Lung (tissue), 12 donors: Measurements from ENCODE around the gene SENP3. TPM values are rescaled to one million over a fixed set of nuclear protein-coding genes. Genes with fewer than 3 reads are reported as not detected.

Experiments used
- ATAC-seq: fragments of 200-7000 bp; cut with Tn5 transposase; one replicate; pipeline ENCODE4 v1.9.1; 2020; ENCODE audit warnings: moderate number of reproducible peaks; ENCODE audit not compliant: insufficient read depth, low FRiP score
- DNase-seq, 3 donors: peaks; one replicate each; pipeline ENCODE4 v3.0.0-alpha.2; 2013 to 2017
- H3K27ac ChIP-seq, 2 donors: one replicate each; pipeline ENCODE4 v1.5.1; 2013; ENCODE audit warnings: mild to moderate bottlenecking in 2 of 2, moderate library complexity in 2 of 2, control low read depth in 1 of 2, inconsistent platforms in 1 of 2, low read depth in 1 of 2, low read length in 1 of 2
- H3K27me3 ChIP-seq, 3 donors: one replicate each; pipeline ENCODE4 v1.5.1; 2013; ENCODE audit warnings: low read length in 2 of 3; ENCODE audit not compliant: control insufficient read depth in 3 of 3, insufficient read depth in 3 of 3
- H3K36me3 ChIP-seq, 4 donors: one replicate each; pipeline ENCODE4 v1.5.1; 2013; ENCODE audit warnings: low read length in 4 of 4, mild to moderate bottlenecking in 1 of 4, moderate library complexity in 1 of 4; ENCODE audit not compliant: control insufficient read depth in 4 of 4, insufficient read depth in 4 of 4
- H3K4me1 ChIP-seq, 5 donors: one replicate each; pipeline ENCODE4 v1.5.1; 2013; ENCODE audit warnings: low read length in 5 of 5, mild to moderate bottlenecking in 2 of 5, moderate library complexity in 1 of 5; ENCODE audit not compliant: control insufficient read depth in 5 of 5, insufficient read depth in 5 of 5
- H3K4me3 ChIP-seq: one replicate; pipeline ENCODE4 v1.5.1; 2013; ENCODE audit warnings: mild to moderate bottlenecking, control low read depth, moderate library complexity
- H3K9ac ChIP-seq, 2 donors: one replicate each; pipeline ENCODE4 v1.5.1; 2013; ENCODE audit warnings: low read length in 2 of 2, control low read depth in 1 of 2; ENCODE audit not compliant: insufficient read depth in 1 of 2
- H3K9me3 ChIP-seq, 4 donors: one replicate each; pipeline ENCODE4 v1.5.1; 2013; ENCODE audit warnings: low read length in 3 of 4, mild to moderate bottlenecking in 1 of 4, moderate library complexity in 1 of 4; ENCODE audit not compliant: control insufficient read depth in 4 of 4, insufficient read depth in 3 of 4
- WGBS, 2 donors: extraction: QIAGEN DNeasy Blood & Tissue Kit; methylation state at CpG; one replicate each; pipeline ENCODE4 v1.1.7; 2013; 5-methylcytosine and 5-hydroxymethylcytosine counted together
- polyA plus RNA-seq, 2 donors: library from polyadenylated mRNA; stranded (reverse); fragments of 200-250 nt; gene quantifications; one replicate each; pipeline ENCODE4 v1.2.1, GENCODE V29; 2013
- total RNA-seq, 2 donors: library from RNA; depleted of rRNA in 1 of 2; stranded (reverse); fragments of >200 nt in 1 of 2; gene quantifications; one replicate each; pipeline ENCODE4 v1.2.1, GENCODE V29; 2014 to 2021
- TF ChIP-seq, protein P1 (sequence below): IDR thresholded peaks from 2 replicates; pipeline ENCODE4 v1.5.1; 2012; ENCODE audit warnings: mild to moderate bottlenecking; ENCODE audit errors: control extremely low read depth, extremely low read depth
- donor health status: control.
- donor health status: control.
- donor health status: Bipolar disorder and iron deficiency.
- donor health status: healthy.
- donor health status: DM: yes; HTN: yes; CAD: no.

Gene SENP3
- total and polyA plus RNA-seq, 4 donors, result 34.0 to 54.4 (median 48.6) TPM

DNA sequence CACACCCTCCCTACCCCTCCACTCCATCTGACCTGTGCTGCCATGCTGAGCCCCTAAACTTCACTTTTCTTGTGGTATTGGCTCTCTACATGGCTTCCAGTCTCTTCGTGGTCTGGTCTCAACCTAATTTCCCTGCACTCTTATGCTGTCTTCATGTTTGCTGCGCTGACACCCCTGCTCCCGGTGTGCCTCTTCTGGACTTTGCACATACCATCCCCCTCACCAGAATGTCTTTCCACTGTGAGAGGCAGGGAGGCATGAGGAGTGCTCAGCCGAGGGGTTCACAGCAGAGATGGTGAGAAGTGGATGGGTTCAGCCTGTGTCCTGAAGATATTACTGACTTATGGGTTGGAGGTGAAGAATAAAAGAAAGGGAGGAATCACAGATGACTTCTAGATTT, 10.3 kb upstream of the SENP3 start:
- no peak overlapping the region for H3K27ac ChIP-seq
- no peak for ATAC-seq
- H3K36me3 ChIP-seq, result peaks cover 0 to 6% (median under 1%) of the 10 kb centered on the region in 4 donors
- no peak overlapping the region for H3K4me3 ChIP-seq
- no peaks in the 10 kb centered on the region for H3K9me3 ChIP-seq
- no peak overlapping the region for H3K9ac ChIP-seq
- no peaks in the 10 kb centered on the region for H3K27me3 ChIP-seq
- 82 to 87% methylated on average over 4 of the region's 4 CpGs for WGBS, 2 donors
- peaks cover 0 to 10% (median 4%) of the 10 kb centered on the region in 5 donors for H3K4me1 ChIP-seq
- DNase-seq, result no peak
- TF ChIP-seq, protein P1, sequence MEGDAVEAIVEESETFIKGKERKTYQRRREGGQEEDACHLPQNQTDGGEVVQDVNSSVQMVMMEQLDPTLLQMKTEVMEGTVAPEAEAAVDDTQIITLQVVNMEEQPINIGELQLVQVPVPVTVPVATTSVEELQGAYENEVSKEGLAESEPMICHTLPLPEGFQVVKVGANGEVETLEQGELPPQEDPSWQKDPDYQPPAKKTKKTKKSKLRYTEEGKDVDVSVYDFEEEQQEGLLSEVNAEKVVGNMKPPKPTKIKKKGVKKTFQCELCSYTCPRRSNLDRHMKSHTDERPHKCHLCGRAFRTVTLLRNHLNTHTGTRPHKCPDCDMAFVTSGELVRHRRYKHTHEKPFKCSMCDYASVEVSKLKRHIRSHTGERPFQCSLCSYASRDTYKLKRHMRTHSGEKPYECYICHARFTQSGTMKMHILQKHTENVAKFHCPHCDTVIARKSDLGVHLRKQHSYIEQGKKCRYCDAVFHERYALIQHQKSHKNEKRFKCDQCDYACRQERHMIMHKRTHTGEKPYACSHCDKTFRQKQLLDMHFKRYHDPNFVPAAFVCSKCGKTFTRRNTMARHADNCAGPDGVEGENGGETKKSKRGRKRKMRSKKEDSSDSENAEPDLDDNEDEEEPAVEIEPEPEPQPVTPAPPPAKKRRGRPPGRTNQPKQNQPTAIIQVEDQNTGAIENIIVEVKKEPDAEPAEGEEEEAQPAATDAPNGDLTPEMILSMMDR, result no peak

GRCh38 chr17:7552621-7553051, 9.1 kb upstream of the SENP3 start:
- TF ChIP-seq, protein P1, result no peak
- WGBS, 2 donors, result 32 to 57% methylated on average over 6 of the region's 6 CpGs
- Histone ChIP-seq H3K36me3 (peaks cover 0 to 6% (median 2%) of the 10 kb centered on the region in 4 donors), H3K4me3 (no peak overlapping the region), H3K4me1 (peaks cover 0 to 18% (median 4%) of the 10 kb centered on the region in 5 donors), H3K27me3 (no peaks in the 10 kb centered on the region), H3K9ac (no peak overlapping the region), H3K27ac (no peak overlapping the region), H3K9me3 (no peaks in the 10 kb centered on the region)
- no peak for ATAC-seq
- peak in 1 of 3 donors; percentile 15 for DNase-seq

DNA sequence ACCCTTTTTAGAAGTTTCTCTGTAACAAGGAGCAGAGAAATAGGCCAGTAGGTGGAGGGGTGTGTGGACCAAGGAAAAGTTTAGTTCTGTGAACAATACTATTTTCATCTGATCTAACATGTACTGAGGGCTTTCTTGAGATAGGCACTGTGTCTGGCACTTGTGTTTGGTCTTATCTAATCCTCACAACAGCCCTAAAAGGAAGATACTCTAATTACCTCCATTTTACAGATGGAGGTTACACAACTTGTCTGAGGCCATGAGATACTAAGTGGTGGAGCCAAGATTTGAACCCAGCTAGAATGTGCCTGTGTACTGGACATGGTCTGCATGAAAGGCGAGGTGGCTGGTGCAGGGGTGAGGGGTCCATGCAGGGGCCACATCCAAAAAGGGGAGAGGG, 8.4 kb upstream of the SENP3 start:
- Histone ChIP-seq H3K9ac (no peak overlapping the region), H3K4me1 (peaks cover 0 to 21% (median 9%) of the 10 kb centered on the region in 5 donors), H3K36me3 (peaks cover 0 to 6% (median 2%) of the 10 kb centered on the region in 4 donors), H3K4me3 (no peak overlapping the region), H3K27me3 (no peaks in the 10 kb centered on the region), H3K9me3 (no peaks in the 10 kb centered on the region), H3K27ac (no peak overlapping the region)
- ATAC-seq (no peak), DNase-seq (no peak)
- 91 to 95% methylated on average over 1 of the region's 1 CpG for WGBS, 2 donors
- TF ChIP-seq, protein P1, result no peak
